Left forelimb (tissue), 1 donor: ENCODE data around the gene GNG12.
A peak's percentile ranks its signal among the peaks of the same experiment; 100 is the strongest.

Experiments used
- DNase-seq: peaks from one replicate; pipeline ENCODE4 v3.0.0-alpha.2; 2018; ENCODE audit warnings: low spot score

GNG12 gene

GRCh38 chr1:67840449-67840848 lies 7.2 kb upstream of the GNG12 start:
- DNase-seq, result no peak

GRCh38 chr1:67839826-67840225 lies 6.6 kb upstream of the GNG12 start:
- no peak for DNase-seq

- no peak for DNase-seq
Observed at GRCh38 chr1:67838180-67838910, 5.1 kb upstream of the GNG12 start.

GRCh38 chr1:67836769-67837168 lies 3.5 kb upstream of the GNG12 start:
- DNase-seq, result no peak

GRCh38 chr1:67835663-67836452 lies 2.6 kb upstream of the GNG12 start:
- DNase-seq, result no peak

- DNase-seq, result no peak
Observed at GRCh38 chr1:67834246-67834877, 1.1 kb upstream of the GNG12 start.

- DNase-seq, result no peak
Observed at GRCh38 chr1:67833602-67833940, 304 bp upstream of the GNG12 start.

GRCh38 chr1:67831850-67832513 lies 1.3 kb downstream of the GNG12 start:
- peak; percentile 73 for DNase-seq

- no peak for DNase-seq
Observed at GRCh38 chr1:67830928-67831830, 2.1 kb downstream of the GNG12 start.

GRCh38 chr1:67830226-67830625 lies 3.0 kb downstream of the GNG12 start:
- DNase-seq, result no peak

- no peak for DNase-seq
Observed at GRCh38 chr1:67827688-67828087, 5.6 kb downstream of the GNG12 start.

- no peak for DNase-seq
Observed at GRCh38 chr1:67825591-67825990, 7.7 kb downstream of the GNG12 start.

- no peak for DNase-seq
Observed at GRCh38 chr1:67824766-67825165, 8.5 kb downstream of the GNG12 start.

GRCh38 chr1:67823615-67824014 lies 9.7 kb downstream of the GNG12 start:
- no peak for DNase-seq

- no peak for DNase-seq
Observed at GRCh38 chr1:67821263-67821662, 12.0 kb downstream of the GNG12 start.

GRCh38 chr1:67818725-67819301 lies 14.5 kb downstream of the GNG12 start:
- DNase-seq, result no peak

- no peak for DNase-seq
Observed at GRCh38 chr1:67818162-67818561, 15.1 kb downstream of the GNG12 start.

GRCh38 chr1:67817319-67817718 lies 15.9 kb downstream of the GNG12 start:
- no peak for DNase-seq

- no peak for DNase-seq
Observed at GRCh38 chr1:67816506-67816905, 16.8 kb downstream of the GNG12 start.

GRCh38 chr1:67816095-67816475 lies 17.2 kb downstream of the GNG12 start:
- no peak for DNase-seq
